Gastroesophageal sphincter (tissue), 3 donors: ENCODE data around the gene KCNN3.

ENCODE experiments used
- CTCF ChIP-seq, 4 experiments: fragments of 200-600 bp in 2 of 4; fragments of 450-650 bp in 2 of 4; sonication (generic) in 1 of 4; IDR thresholded peaks; one replicate each; pipeline ENCODE4 v1.5.1; 2017 to 2019; ENCODE audit warnings: antibody characterized with exemption in 4 of 4, mild to moderate bottlenecking in 2 of 4, moderate library complexity in 2 of 4
- POLR2A ChIP-seq, 2 donors: fragments of 450-650 bp; IDR thresholded peaks; one replicate each; pipeline ENCODE4 v1.6.1; 2017; ENCODE audit warnings: antibody characterized with exemption in 2 of 2, mild to moderate bottlenecking in 2 of 2, moderate library complexity in 1 of 2
- POLR2AphosphoS5 ChIP-seq: sonication (generic); formaldehyde crosslinking; IDR thresholded peaks from one replicate; pipeline ENCODE4 v1.6.1; 2017; ENCODE audit warnings: antibody characterized with exemption

- TF ChIP-seq CTCF (IDR thresholded peaks at IDR 0.05) (no peak), POLR2AphosphoS5 (no peak), POLR2A (IDR thresholded peaks at IDR 0.05) (no peak)
Measured at GRCh38 chr1:154896771-154897286, 26.7 kb upstream of the KCNN3 start.
